PFSK-1 (cell line): ENCODE measurements around the gene LCN10.

Experiments used
- FOXP2 ChIP-seq: optimal IDR thresholded peaks from 2 replicates; pipeline ENCODE3; 2011; ENCODE audit warnings: borderline replicate concordance, control low read depth, inconsistent platforms; ENCODE audit not compliant: insufficient read depth; ENCODE audit errors: extremely low read length, extremely low read depth
- POLR2AphosphoS5 ChIP-seq: IDR thresholded peaks from 2 replicates; pipeline ENCODE4 v1.6.1; 2012; ENCODE audit warnings: low read depth, mild to moderate bottlenecking, control low read depth, low read length, moderate library complexity
- SIN3A ChIP-seq: IDR thresholded peaks from 2 replicates; pipeline ENCODE4 v1.6.1; 2012; ENCODE audit warnings: mild to moderate bottlenecking, low read length, moderate library complexity, borderline replicate concordance; ENCODE audit not compliant: insufficient read depth
- TAF1 ChIP-seq: IDR thresholded peaks from 2 replicates; pipeline ENCODE4 v1.6.1; 2012; ENCODE audit warnings: low read length, control low read depth, borderline replicate concordance; ENCODE audit not compliant: insufficient read depth
- TF ChIP-seq, protein P1 (sequence below), 2 experiments: IDR thresholded peaks; 2 replicates each; pipeline versions ENCODE4 v1.6.1 to v1.8.0; 2011 to 2012; ENCODE audit warnings: low read depth in 2 of 2, low read length in 2 of 2, control low read depth in 1 of 2, inconsistent platforms in 1 of 2, mild to moderate bottlenecking in 1 of 2, moderate library complexity in 1 of 2; ENCODE audit not compliant: insufficient read depth in 1 of 2

DNA sequence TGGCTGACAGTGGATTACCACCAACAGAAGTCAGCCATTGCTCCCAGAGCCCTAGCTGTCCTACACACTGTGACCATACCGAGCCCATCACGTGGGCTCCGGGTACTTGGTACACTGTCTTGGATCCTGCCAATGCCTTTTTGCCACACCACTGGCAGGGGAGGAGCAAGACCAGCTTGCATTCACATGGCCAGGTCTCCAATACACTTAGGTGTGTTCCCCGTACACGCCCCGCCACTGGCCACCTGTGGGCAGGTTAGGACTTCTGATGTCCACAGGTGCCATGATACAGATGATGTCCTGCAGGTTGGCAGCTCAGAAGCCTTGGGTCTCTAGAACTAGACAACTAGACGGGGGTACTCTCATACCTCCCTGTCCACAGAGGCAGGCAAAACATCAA is 35.7 kb downstream of the LCN10 start:
- no peak for TF ChIP-seq SIN3A
- TF ChIP-seq, protein P1, sequence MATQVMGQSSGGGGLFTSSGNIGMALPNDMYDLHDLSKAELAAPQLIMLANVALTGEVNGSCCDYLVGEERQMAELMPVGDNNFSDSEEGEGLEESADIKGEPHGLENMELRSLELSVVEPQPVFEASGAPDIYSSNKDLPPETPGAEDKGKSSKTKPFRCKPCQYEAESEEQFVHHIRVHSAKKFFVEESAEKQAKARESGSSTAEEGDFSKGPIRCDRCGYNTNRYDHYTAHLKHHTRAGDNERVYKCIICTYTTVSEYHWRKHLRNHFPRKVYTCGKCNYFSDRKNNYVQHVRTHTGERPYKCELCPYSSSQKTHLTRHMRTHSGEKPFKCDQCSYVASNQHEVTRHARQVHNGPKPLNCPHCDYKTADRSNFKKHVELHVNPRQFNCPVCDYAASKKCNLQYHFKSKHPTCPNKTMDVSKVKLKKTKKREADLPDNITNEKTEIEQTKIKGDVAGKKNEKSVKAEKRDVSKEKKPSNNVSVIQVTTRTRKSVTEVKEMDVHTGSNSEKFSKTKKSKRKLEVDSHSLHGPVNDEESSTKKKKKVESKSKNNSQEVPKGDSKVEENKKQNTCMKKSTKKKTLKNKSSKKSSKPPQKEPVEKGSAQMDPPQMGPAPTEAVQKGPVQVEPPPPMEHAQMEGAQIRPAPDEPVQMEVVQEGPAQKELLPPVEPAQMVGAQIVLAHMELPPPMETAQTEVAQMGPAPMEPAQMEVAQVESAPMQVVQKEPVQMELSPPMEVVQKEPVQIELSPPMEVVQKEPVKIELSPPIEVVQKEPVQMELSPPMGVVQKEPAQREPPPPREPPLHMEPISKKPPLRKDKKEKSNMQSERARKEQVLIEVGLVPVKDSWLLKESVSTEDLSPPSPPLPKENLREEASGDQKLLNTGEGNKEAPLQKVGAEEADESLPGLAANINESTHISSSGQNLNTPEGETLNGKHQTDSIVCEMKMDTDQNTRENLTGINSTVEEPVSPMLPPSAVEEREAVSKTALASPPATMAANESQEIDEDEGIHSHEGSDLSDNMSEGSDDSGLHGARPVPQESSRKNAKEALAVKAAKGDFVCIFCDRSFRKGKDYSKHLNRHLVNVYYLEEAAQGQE (IDR thresholded peaks at IDR 0.05; ENCODE audit: insufficient read depth in 1 of 2, low read depth in 2 of 2, low read length in 2 of 2) = no peak
- TF ChIP-seq POLR2AphosphoS5 = no peak
- no peak for TF ChIP-seq FOXP2
- no peak for TF ChIP-seq TAF1
